Measurements from ENCODE around the gene CCSER1.

Gene CCSER1

DNA sequence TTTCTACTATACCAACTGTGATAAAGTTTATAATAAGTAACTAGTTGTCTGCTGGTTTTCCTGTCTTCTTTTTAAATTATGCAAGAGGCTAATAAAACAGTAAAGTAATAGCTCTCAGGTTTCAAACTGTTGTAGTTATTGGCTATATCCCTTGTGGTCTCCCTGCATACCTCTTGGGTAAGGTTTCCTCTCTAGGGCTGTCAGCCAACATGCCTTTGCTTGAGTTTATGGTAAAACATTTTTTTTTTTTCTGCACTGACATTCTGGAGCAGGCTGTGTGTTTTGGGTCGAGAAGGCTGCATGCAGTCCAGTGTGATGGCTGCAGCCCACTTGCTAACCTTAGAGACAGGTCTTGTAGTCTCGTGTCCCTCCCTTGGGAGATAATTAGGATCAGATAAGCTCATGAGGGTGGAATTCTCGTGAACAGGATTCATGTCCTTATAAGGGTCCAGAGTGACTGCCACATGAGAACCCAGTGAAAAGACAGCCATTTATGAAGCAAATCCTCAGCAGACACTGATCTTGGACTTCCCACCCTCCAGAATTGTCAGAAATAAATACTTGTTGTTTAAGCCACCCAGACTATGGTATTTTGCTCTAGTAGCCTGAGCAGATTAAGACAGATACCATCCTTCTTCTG, 831.2 kb downstream of the CCSER1 start:
- H3K9me3 ChIP-seq (ENCODE audit: control insufficient read depth, low read length) = no peaks in the 10 kb centered on the region
- H3K27ac ChIP-seq (ENCODE audit: low read depth, low read length, severe bottlenecking) = no peak overlapping the region
- H3K4me3 ChIP-seq (ENCODE audit: extremely low read depth, insufficient read depth, low read length, poor library complexity, severe bottlenecking) = no peak overlapping the region
- no peaks in the 10 kb centered on the region for H3K36me3 ChIP-seq (ENCODE audit: control insufficient read depth, insufficient read depth, low read length)
- no peaks in the 10 kb centered on the region for H3K4me1 ChIP-seq (ENCODE audit: control insufficient read depth, insufficient read depth, low read length, poor library complexity, severe bottlenecking)
- 67 to 71% methylated on average over 1 to 3 of the region's 3 CpGs for WGBS, 2 experiments (ENCODE audit: insufficient coverage in 2 of 2)

DNA sequence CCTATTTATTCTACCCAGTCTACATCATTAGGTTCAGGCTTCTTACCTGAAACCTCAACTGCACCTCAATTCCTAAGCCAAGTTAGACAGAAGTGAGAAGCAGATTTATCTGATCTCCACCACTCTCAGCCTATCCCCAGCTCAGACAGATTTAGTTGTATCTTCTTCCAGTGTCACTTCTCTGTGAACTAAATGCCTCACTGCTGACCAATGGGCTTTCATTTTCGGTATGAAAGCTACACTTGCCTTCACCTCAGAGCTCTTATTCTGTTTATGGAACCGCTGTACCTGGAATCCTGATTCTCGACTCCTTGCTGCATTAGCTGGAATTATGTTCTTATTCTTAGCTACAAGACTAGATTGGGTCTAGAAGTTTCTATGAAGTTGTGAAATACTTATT, 833.2 kb downstream of the CCSER1 start:
- WGBS, 2 experiments (ENCODE audit: insufficient coverage in 2 of 2) = 67 to 81% methylated on average over 1 to 2 of the region's 3 CpGs
- Histone ChIP-seq H3K4me3 (ENCODE audit: extremely low read depth, insufficient read depth, low read length, poor library complexity, severe bottlenecking) (no peak overlapping the region), H3K9me3 (ENCODE audit: control insufficient read depth, low read length) (no peaks in the 10 kb centered on the region), H3K27ac (ENCODE audit: low read depth, low read length, severe bottlenecking) (no peak overlapping the region), H3K4me1 (ENCODE audit: control insufficient read depth, insufficient read depth, low read length, poor library complexity, severe bottlenecking) (no peaks in the 10 kb centered on the region), H3K36me3 (ENCODE audit: control insufficient read depth, insufficient read depth, low read length) (no peaks in the 10 kb centered on the region)

DNA sequence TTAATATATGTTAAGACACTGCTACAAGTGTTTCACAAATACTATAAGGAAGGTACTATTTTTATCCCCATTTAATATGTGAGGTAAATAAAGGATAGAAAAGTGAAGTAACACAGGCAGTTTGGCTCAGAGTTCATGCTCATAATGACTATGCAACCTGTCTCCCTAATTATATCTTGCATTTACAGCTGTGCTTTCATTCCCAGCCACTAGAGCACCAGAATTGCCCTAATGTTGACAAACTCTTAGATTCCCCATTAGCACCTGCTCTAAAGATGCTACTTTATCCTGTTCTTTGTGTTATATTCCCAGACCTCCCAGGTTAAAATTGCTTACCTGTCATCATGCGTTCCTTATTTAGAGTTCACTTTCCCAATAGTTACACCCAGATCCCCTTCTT, 833.6 kb downstream of the CCSER1 start:
- H3K36me3 ChIP-seq (ENCODE audit: control insufficient read depth, insufficient read depth, low read length) = no peaks in the 10 kb centered on the region
- H3K4me3 ChIP-seq (ENCODE audit: extremely low read depth, insufficient read depth, low read length, poor library complexity, severe bottlenecking) = no peak overlapping the region
- H3K9me3 ChIP-seq (ENCODE audit: control insufficient read depth, low read length) = no peaks in the 10 kb centered on the region
- H3K4me1 ChIP-seq (ENCODE audit: control insufficient read depth, insufficient read depth, low read length, poor library complexity, severe bottlenecking) = no peaks in the 10 kb centered on the region
- H3K27ac ChIP-seq (ENCODE audit: low read depth, low read length, severe bottlenecking) = no peak overlapping the region
- WGBS, 2 experiments (ENCODE audit: insufficient coverage in 2 of 2) = 80 to 89% methylated on average over 1 of the region's 1 CpG

DNA sequence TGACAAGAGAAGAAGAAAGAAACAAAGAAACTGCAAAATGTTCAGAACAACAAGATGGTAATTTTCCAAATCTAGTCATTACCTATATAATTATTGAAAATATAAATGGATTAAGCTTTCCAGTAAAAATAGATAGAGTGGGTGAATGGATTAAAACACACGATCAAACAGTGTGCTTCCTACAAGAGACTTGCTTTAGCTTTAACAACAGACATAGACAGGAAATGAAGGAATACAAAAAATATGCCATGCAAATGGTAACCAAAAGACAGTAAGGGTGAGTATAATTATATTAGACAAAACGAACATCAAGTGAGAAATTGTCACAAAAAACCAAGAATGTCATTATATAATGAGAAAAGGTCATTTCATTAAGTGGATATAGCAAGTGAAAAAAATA, 842.8 kb downstream of the CCSER1 start:
- Histone ChIP-seq H3K4me3 (ENCODE audit: extremely low read depth, insufficient read depth, low read length, poor library complexity, severe bottlenecking) (no peak overlapping the region), H3K4me1 (ENCODE audit: control insufficient read depth, insufficient read depth, low read length, poor library complexity, severe bottlenecking) (no peaks in the 10 kb centered on the region), H3K27ac (ENCODE audit: low read depth, low read length, severe bottlenecking) (no peak overlapping the region), H3K9me3 (ENCODE audit: control insufficient read depth, low read length) (no peaks in the 10 kb centered on the region), H3K36me3 (ENCODE audit: control insufficient read depth, insufficient read depth, low read length) (no peaks in the 10 kb centered on the region)
- WGBS, 2 experiments (ENCODE audit: insufficient coverage in 2 of 2) = no CpG with 5 or more reads among the region's 2 CpGs

DNA sequence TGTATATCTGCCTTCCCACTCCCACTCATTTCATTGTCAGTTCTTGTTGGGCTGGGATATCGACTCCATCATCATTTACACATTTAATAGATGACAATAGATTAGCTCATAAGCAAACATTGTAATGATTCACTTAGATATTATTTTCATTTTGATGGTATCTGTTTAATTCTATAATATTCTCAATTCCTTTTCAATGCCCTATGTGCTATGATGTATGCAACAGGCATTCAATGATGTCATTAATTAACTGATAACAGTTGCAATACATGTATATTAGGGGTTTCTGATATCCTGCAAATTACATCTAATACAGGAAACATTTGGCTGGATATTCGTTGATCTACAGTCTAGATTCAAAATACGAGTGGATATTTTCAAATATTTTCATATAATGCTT, 850.5 kb downstream of the CCSER1 start:
- H3K4me1 ChIP-seq (ENCODE audit: control insufficient read depth, insufficient read depth, low read length, poor library complexity, severe bottlenecking) = no peaks in the 10 kb centered on the region
- WGBS, 2 experiments (ENCODE audit: insufficient coverage in 2 of 2) = no CpG with 5 or more reads among the region's 3 CpGs
- H3K4me3 ChIP-seq (ENCODE audit: extremely low read depth, insufficient read depth, low read length, poor library complexity, severe bottlenecking) = no peak overlapping the region
- no peaks in the 10 kb centered on the region for H3K9me3 ChIP-seq (ENCODE audit: control insufficient read depth, low read length)
- H3K27ac ChIP-seq (ENCODE audit: low read depth, low read length, severe bottlenecking) = no peak overlapping the region
- H3K36me3 ChIP-seq (ENCODE audit: control insufficient read depth, insufficient read depth, low read length) = no peaks in the 10 kb centered on the region

DNA sequence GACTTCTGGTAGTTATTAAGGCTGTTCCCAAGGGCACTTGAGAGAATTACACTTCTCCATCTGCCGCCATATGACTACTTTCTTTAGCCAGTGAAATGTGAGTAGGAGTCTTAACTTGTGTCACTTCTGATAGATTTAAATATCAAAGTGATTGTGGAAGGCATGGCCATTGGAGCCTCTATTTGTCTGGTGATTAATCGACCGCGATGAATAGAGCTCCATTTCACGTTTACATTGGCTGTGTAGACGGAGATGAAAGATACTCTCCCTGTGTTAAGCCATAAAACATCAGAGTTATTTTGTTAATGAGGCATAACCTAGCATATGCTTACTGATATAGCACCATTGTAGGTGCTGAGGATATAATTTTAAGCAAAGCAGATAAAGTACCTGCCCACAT, 852.4 kb downstream of the CCSER1 start:
- no peaks in the 10 kb centered on the region for H3K4me1 ChIP-seq (ENCODE audit: control insufficient read depth, insufficient read depth, low read length, poor library complexity, severe bottlenecking)
- H3K9me3 ChIP-seq (ENCODE audit: control insufficient read depth, low read length) = no peaks in the 10 kb centered on the region
- no peaks in the 10 kb centered on the region for H3K36me3 ChIP-seq (ENCODE audit: control insufficient read depth, insufficient read depth, low read length)
- no peak overlapping the region for H3K4me3 ChIP-seq (ENCODE audit: extremely low read depth, insufficient read depth, low read length, poor library complexity, severe bottlenecking)
- WGBS, 2 experiments (ENCODE audit: insufficient coverage in 2 of 2) = 100% methylated on average over 1 of the region's 6 CpGs; no CpG with 5 or more reads in 1 of the 2 experiments
- no peak overlapping the region for H3K27ac ChIP-seq (ENCODE audit: low read depth, low read length, severe bottlenecking)

DNA sequence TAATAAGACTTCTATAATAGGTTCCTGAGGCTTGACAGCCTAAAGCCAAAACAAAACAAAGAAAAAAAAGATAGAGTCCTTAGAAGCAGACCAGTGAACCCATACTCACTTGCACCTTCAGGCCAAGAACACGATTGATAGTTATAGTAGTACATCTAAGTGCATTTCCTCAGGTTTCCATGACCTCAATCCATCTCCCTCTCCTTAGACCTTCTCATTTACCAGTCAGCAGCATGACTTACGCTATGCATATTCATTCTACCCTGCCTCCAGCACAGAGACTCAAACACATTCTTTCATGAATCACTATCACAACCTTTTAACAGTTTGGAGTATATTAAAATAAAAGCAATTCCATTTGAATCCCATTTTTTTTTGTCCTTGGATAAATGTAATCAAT, 855.6 kb downstream of the CCSER1 start:
- whole genome bisulfite sequencing, 2 experiments (ENCODE audit: insufficient coverage in 2 of 2) = 80 to 100% methylated on average over 1 of the region's 2 CpGs
- H3K4me1 ChIP-seq (ENCODE audit: control insufficient read depth, insufficient read depth, low read length, poor library complexity, severe bottlenecking) = no peaks in the 10 kb centered on the region
- H3K27ac ChIP-seq (ENCODE audit: low read depth, low read length, severe bottlenecking) = no peak overlapping the region
- H3K36me3 ChIP-seq (ENCODE audit: control insufficient read depth, insufficient read depth, low read length) = no peaks in the 10 kb centered on the region
- H3K9me3 ChIP-seq (ENCODE audit: control insufficient read depth, low read length) = no peaks in the 10 kb centered on the region
- H3K4me3 ChIP-seq (ENCODE audit: extremely low read depth, insufficient read depth, low read length, poor library complexity, severe bottlenecking) = no peak overlapping the region

DNA sequence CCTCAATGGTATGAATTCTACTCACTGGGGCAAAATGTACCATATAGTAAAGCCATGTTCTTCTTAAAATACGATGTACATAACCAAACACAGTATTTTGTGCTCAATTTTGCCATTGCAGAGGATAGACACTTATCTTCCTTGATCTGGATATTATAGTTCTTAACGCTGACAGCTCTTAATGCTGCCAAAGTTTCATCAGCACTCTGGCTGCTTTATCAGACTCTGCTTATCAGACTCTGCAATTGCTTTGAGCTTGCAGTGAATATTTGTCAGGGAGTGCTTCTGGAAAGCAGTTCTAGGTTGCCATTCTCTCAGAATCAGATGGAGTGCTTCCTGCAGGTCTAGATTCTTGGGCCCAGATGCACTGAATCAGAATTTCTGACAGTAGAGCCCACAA, 863.1 kb downstream of the CCSER1 start:
- 62 to 100% methylated on average over 1 to 2 of the region's 2 CpGs for WGBS, 2 experiments (ENCODE audit: insufficient coverage in 2 of 2)
- peak overlapping the region; percentile 17 for H3K27ac ChIP-seq (ENCODE audit: low read depth, low read length, severe bottlenecking)
- H3K9me3 ChIP-seq (ENCODE audit: control insufficient read depth, low read length) = no peaks in the 10 kb centered on the region
- no peak overlapping the region for H3K4me3 ChIP-seq (ENCODE audit: extremely low read depth, insufficient read depth, low read length, poor library complexity, severe bottlenecking)
- H3K4me1 ChIP-seq (ENCODE audit: control insufficient read depth, insufficient read depth, low read length, poor library complexity, severe bottlenecking) = no peaks in the 10 kb centered on the region
- H3K36me3 ChIP-seq (ENCODE audit: control insufficient read depth, insufficient read depth, low read length) = no peaks in the 10 kb centered on the region

DNA sequence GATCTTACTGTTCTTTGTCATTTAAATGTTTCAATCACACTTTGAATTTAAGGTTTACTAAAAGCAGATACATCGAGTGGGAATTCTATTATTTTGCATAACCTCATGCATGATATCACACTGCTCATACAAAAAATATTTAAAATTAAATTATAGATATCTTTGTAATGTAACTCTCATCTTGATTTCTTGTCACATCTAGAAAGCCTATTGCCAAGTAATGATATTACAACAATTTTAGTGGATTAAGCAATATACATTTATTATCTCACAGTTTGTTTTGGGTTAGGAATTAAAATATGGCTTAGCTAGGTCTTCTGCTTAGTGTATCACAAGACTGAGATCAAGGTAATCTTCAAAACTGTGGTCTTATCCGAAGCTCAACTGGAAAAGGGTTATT, 865.0 kb downstream of the CCSER1 start:
- WGBS, 2 experiments (ENCODE audit: insufficient coverage in 2 of 2) = no CpG with 5 or more reads among the region's 2 CpGs

DNA sequence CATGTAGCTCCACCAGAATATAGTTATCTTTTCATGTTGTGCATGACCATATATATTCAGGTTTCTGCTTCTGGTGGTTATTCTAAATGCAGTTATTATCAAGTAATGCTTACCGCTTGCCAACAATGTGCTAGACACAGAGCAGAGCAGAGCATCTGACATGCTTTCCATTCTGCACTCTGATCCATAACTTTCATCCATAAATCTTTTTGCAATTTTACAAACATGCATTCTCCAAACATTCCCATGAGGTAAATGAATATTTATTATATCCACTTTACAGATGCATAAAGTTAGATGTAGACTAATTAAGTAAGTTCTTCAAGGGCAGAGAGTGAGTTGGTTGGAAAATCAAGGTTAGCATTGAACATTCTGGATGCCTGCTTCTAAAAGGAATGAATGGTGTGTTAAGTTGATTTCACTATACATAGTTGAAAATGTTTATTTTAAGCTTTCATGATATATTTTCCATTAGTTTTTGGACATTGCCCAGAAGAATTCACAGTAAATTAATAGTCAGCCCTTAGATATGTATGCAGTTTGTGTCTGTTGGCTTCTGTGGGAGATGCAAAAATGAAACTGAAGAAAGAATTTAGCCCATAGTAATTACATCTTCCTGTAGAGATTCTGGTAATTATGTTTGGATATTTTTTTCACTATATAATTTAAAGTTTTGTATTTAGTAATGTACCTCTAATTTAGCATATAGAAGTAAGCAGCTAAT, 867.8 kb downstream of the CCSER1 start:
- 78% methylated on average over 1 of the region's 1 CpG; no CpG with 5 or more reads in 1 of the 2 experiments for WGBS, 2 experiments (ENCODE audit: insufficient coverage in 2 of 2)
- Histone ChIP-seq H3K36me3 (ENCODE audit: control insufficient read depth, insufficient read depth, low read length) (no peaks in the 10 kb centered on the region), H3K9me3 (ENCODE audit: control insufficient read depth, low read length) (no peaks in the 10 kb centered on the region), H3K4me1 (ENCODE audit: control insufficient read depth, insufficient read depth, low read length, poor library complexity, severe bottlenecking) (no peaks in the 10 kb centered on the region), H3K27ac (ENCODE audit: low read depth, low read length, severe bottlenecking) (no peak overlapping the region), H3K4me3 (ENCODE audit: extremely low read depth, insufficient read depth, low read length, poor library complexity, severe bottlenecking) (no peak overlapping the region)

More for the DNA sequence above, 865.0 kb downstream of the CCSER1 start:
- Histone ChIP-seq H3K4me3 (ENCODE audit: extremely low read depth, insufficient read depth, low read length, poor library complexity, severe bottlenecking) (no peak overlapping the region), H3K4me1 (ENCODE audit: control insufficient read depth, insufficient read depth, low read length, poor library complexity, severe bottlenecking) (no peaks in the 10 kb centered on the region), H3K9me3 (ENCODE audit: control insufficient read depth, low read length) (no peaks in the 10 kb centered on the region), H3K36me3 (ENCODE audit: control insufficient read depth, insufficient read depth, low read length) (no peaks in the 10 kb centered on the region), H3K27ac (ENCODE audit: low read depth, low read length, severe bottlenecking) (no peak overlapping the region)

DNA sequence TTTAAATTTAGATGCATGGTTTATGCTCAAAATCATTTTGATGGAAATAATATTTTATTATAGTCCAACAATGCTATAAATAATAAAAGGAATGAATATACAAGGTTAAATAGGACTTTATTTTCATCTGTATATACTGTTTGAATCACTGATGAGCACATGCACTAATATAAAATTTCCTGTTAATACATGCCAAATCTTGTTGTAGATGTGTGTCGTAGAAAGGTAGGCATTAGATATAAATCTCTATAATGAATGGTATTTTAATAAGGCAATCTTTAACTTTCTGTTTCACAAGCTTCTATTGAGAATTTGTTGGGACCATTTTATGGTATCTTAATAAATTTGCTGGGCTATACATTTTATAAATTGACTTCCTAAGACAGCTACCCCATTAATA, 868.8 kb downstream of the CCSER1 start:
- H3K9me3 ChIP-seq (ENCODE audit: control insufficient read depth, low read length) = no peaks in the 10 kb centered on the region
- no peak overlapping the region for H3K4me3 ChIP-seq (ENCODE audit: extremely low read depth, insufficient read depth, low read length, poor library complexity, severe bottlenecking)
- no peaks in the 10 kb centered on the region for H3K4me1 ChIP-seq (ENCODE audit: control insufficient read depth, insufficient read depth, low read length, poor library complexity, severe bottlenecking)
- no CpG with 5 or more reads among the region's 1 CpG for WGBS, 2 experiments (ENCODE audit: insufficient coverage in 2 of 2)
- no peak overlapping the region for H3K27ac ChIP-seq (ENCODE audit: low read depth, low read length, severe bottlenecking)
- H3K36me3 ChIP-seq (ENCODE audit: control insufficient read depth, insufficient read depth, low read length) = no peaks in the 10 kb centered on the region

All from mesodermal cell (in vitro differentiated cells).